HG02678 (cell line): ENCODE measurements around the gene KCTD2.
"Not testable (repeated sequence)": the region's sequence is repeated elsewhere in the genome, so short reads cannot be mapped to it uniquely, and the experiment has no call there.

Experiments
- ATAC-seq: cut with Tn5 transposase; IDR thresholded peaks from one replicate; pipeline ENCODE4 v1.9.1; 2021; ENCODE audit warnings: mild to moderate bottlenecking, moderate library complexity; ENCODE audit not compliant: unreplicated experiment

Gene KCTD2

GRCh38 chr17:75046407-75047289 lies at the start of gene KCTD2, which contains the start of gene ATP5PD:
KCTD2 (plus strand) TSS chr17:75047225; CDS start chr17:75047251, 26 bp downstream.
ATP5PD (minus strand) TSS chr17:75046969; CDS start chr17:75042650, 4,319 bp downstream.
- ATAC-seq, result peak; percentile 94

DNA sequence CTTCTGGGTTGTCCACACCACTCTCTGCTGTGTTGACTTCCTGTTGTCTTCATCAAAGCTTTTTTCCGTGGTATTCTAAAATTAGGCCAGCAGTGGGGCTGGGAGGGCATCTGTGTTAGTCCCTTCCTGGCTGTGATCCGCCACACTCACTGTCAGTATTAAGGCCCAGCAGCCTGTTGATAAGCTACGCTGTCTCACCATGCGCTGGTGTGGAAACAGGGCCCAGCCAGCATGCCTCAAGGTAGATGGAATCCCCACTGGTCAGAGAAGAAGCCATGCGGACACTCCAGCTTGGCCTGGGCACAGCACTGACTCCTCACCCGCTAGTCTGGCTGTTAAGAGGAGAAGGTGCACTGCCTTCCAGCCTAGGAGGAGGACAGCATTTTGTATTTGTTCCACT lies 48.2 kb upstream of the KCTD2 start:
- no peak for ATAC-seq

- no peak for ATAC-seq
Observed at GRCh38 chr17:74999523-74999922, 47.5 kb upstream of the KCTD2 start.

GRCh38 chr17:75001915-75002843 lies 44.8 kb upstream of the KCTD2 start:
- ATAC-seq, result no peak

- no peak for ATAC-seq
Observed at GRCh38 chr17:75003070-75003956, 43.7 kb upstream of the KCTD2 start.

- no peak for ATAC-seq
Observed at GRCh38 chr17:75003957-75004355, 43.1 kb upstream of the KCTD2 start.

- ATAC-seq, result no peak
Observed at GRCh38 chr17:75004371-75004770, 42.7 kb upstream of the KCTD2 start.

- ATAC-seq, result no peak
Observed at GRCh38 chr17:75005291-75005690, 41.7 kb upstream of the KCTD2 start.

- ATAC-seq, result not testable (repeated sequence)
Observed at GRCh38 chr17:75006084-75006483, 40.9 kb upstream of the KCTD2 start.

GRCh38 chr17:75006653-75007052 lies 40.4 kb upstream of the KCTD2 start:
- no peak for ATAC-seq

GRCh38 chr17:75008373-75008772 lies 38.7 kb upstream of the KCTD2 start:
- no peak for ATAC-seq

GRCh38 chr17:75009139-75009724 lies 37.8 kb upstream of the KCTD2 start:
- ATAC-seq, result no peak

DNA sequence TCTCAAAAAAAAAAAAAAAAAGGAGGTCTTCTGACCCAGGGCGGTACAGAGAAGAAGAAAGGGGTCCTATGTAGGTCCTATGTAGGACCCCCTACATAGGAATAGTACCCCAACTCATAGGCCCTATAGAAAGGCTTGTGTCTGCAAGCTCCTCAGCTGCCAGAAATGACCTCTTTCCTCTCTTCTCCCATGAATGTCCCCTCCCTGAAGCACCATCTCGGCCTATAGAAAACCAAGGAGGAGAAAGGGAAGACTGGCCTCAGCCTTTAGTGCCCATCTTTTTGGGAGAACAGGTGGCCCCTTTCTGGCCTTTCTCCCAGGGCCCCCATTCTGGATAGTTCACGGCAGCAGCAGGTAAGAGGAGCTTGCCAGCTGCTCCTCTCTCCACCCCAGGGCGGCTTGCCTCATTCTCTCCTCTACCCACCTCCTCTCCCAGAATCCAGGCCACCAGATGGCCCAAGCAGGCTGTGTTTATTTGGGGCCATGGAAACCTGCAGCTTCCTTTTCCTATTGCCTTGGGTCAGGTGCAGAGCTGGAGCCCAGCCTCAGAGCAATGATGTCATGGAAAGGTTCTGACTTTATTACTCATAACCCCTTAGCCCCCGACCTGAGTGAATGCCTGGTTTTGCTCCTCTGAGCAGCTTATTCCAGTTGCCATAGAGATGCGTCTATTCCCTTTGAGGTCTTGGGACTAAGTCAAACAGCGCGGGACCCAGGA lies 36.2 kb upstream of the KCTD2 start:
- ATAC-seq, result no peak

- ATAC-seq, result no peak
Observed at GRCh38 chr17:75011401-75012095, 35.5 kb upstream of the KCTD2 start.

DNA sequence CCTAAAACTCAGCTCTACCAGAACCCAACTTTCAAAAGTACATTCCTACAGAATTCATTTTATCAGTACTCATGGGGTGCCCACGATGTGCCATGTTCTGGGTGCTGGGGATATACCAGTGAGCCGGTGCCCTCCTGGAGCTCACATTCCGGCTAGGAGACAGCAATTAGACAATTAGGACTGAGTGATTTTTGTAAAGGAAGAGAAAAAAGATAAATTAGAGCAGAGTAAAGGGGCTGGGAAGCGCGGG lies 35.0 kb upstream of the KCTD2 start:
- ATAC-seq, result no peak

GRCh38 chr17:75012346-75013091 lies 34.5 kb upstream of the KCTD2 start, which contains the start of gene MRPL58:
MRPL58 (plus strand) TSS chr17:75012670; CDS start chr17:75012687, 17 bp downstream.
- ATAC-seq, result peak; percentile 88

DNA sequence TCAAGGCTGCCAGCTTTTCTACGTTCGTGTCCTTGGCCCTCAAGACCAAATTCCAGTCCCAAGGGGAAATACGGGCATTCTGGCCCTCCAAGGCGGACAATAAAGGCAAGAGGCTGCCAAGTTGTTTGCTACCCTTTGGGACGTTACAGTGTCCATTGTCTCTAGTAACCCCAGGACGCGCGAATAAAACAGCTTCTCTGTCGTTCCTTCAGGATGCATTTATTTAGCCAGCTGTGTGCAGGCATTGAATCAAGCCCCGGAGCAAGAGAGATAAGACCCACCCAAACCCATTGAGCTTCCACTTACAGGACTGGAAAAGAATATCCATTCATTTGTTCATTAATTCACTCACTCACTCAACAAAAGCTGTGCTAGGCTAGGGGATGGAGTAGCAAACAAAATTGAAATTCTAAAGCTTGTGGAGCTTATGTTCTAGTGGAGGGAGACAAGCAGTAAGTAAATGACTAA lies 33.9 kb upstream of the KCTD2 start:
- ATAC-seq, result no peak

GRCh38 chr17:75019146-75019545 lies 27.9 kb upstream of the KCTD2 start:
- ATAC-seq, result no peak
